Ecto neural progenitor cell (in vitro differentiated cells): ENCODE data around the gene SHH.
A peak's percentile ranks its signal among the peaks of the same experiment; 100 is the strongest.

Experiments
- DNase-seq: peaks from one replicate; pipeline ENCODE4 v3.0.0-alpha.2; 2018; ENCODE audit warnings: low spot score

Gene SHH

DNA sequence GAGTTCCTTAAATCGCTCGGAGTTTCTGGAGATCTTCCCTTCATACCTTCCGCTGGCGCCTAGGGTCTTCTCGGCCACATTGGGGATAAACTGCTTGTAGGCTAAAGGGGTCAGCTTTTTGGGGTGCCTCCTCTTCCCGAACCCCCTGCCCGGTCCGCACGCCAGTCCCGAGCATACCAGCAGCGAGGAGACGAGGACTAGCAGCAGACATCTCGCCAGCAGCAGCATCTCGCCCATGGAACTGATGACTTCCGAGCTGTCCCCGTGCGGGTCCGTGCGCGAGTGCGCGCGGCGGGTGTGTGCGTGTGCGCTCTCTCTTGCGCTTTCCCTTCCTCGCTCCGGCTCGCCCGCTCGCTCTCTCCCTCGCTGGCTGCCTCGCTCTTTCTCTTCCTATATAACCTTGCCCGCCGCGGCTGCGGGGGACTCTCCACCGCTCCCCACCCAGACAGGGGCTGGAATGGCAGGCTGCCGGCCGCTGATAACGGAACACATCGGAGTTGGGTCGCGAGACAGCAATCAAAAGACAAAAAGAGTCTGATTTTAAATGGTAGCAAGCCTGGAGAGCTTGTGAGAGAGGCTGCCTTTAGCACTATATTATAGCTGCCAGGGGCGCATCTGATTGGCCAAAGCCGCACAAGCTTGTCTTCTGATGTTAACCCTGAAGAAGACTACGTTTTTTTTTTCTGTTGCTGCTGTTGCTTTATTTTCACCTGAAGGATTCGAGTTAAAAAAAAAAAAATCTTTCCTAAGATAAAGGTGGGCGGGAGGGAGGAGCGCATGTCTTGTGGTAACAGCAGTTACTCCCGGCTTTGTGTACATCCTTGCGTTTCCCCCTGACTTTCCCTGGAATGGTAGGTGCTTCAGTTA lies at the start of gene SHH:
TSS of gene SHH (minus strand) at position 569 of the 867 bp plus-strand sequence. CDS start at position 228, 341 bp downstream.
- no peak for DNase-seq

- DNase-seq, result peak; percentile 36
These were observed 49.2 kb upstream of the SHH start for GRCh38 chr7:155861480-155861868.

- DNase-seq, result peak; percentile 37
These were observed 48.7 kb upstream of the SHH start for GRCh38 chr7:155860840-155861479.

DNA sequence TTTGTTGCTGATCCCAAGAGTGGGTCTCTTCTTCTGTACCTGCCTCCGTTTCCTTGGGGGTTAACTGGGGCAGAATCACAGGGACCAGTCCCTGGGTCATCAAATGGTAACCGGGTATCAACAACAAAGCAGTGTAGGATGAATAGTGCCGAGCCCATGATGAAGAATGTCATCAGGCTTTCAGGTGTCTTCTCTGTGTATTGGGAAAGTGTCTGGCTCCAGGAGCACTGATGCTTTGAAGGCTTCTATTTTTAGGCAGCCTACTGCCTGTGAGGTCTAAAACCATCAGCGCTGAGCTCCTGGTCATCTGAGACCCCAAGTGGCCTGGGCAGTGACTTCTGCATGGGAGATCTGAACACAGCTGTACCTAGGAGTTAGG lies 48.2 kb upstream of the SHH start:
- peak; percentile 20 for DNase-seq

DNA sequence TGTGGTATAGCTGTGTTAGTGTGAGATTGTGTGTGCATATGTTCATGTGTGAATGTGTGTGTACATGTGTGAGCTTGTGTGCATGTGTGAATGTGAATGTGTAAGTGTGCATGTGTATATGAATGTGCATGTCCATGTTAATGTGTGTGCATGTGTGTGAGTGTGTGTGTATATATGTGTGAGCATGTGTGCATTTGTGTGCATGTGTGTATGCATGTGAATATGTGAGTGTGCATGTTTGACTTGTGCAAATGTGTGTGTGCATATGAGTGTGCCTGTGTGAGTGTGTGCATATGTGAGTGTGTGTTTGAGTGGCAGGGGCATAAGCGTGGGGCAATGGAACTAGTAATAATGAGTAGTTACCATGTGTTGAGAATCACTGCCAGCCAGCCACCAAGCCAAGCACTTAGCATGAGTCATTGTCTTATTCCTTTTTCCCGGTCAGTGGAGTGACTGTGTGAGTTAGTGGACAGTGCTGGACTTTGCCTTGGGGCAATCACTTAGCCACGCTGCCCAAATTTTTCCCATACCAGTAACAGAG lies 46.3 kb upstream of the SHH start:
- DNase-seq, result peak; percentile 36

- DNase-seq, result no peak
These were observed 44.9 kb upstream of the SHH start for GRCh38 chr7:155857141-155857540.

GRCh38 chr7:155856656-155857055 lies 44.4 kb upstream of the SHH start:
- DNase-seq, result peak; percentile 22

DNA sequence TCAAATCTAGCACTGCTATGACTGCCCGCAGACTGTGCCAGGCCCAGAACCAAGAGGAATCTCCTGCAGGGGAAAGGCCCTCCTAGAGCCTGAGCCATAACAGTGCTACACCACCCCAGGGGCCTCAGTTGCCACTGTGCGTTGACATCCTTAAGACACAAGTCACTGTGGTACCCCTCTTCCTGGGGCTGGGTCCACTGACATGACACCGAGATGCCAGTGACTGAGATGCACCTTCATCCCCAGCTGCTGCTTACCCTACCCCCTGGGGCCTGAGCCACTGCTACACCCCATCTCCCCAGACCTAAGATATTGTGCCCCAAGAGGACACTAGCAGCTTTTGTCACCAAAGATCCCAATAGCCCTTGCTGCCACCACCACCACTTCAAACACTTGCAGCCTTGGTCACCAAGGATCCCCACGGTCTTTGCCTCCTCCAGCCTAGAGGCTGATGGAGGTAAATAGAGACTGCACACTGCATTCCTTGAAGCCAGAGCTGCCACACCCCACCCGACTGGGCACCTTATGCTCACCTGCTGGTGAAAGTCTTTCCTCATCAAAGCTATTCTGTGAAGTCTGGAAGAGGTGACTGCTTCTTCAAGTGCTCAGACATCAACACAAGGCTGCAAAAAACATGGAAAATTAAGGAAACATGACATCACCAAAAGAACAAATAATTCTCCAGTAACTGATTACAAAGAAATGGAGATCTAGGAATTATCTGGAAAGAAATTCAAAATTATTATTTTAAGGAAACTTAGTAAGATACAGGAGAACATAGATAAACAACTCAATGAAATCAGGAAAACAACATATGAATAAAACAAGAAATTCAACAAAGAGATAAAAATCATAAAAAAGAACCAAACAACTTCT lies 40.4 kb upstream of the SHH start:
- DNase-seq, result peak; percentile 24

DNA sequence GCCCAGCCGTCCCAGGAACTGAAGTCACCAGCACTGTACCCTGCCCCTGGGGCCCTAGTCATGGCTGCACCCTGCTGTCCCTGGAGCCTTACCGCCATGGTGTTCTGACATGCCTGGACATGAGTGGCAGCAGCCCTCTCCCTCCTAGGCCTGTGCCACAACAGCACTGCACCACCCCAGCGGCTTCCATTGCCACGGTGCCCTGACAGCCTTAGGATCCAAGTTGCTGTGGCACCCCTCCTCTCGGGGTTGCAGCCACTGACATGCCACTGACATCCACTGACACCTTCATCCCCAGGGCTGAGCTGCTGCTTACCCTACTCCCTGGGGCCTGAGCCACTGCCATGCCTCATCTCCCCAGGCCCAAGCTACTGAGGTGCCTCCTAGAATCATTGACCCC lies 39.6 kb upstream of the SHH start:
- peak; percentile 18 for DNase-seq

DNA sequence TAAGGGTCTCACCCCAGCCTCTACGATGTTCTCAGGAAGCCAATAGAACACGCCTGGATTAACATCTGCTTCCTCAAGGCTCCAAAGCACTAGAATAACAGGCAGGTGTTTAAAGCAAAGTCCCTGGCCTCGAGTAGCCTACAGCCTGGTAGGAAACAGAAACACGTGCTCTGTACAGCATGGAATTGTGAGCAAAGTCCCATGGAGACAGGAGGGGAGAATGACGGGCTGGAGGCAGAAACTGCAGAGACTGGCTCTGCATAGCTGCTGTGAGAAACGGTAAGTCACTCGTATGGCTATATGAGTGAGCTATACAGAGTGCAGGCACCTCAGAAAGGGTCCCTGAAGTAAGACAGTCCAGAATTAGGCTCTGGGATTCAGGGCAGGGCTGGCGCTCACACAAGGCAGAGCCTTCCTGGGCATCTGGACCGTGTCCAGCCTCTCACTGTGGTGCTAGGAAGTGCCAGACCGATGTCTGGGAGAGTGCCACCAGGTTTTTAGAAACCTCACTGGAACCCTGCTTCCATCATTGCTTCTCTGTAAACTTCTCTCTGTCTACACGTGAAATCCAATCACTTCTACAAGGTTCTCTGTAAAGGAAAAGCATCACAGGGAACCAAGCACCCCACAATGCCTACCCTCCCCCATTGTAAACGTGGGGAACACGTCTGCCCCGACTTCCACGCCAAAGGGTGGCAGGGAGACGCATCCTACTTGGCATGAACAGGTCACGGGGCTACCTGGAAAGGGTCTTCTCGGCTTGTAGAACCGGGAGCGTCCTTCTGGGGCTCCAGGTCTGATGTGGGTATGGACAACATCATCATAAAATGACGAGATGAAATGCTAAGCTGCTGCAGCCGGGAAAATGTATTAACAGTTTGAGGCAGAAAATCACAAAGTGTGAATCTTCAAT lies 38.8 kb upstream of the SHH start:
- DNase-seq, result peak; percentile 18

GRCh38 chr7:155850001-155850436 lies 37.8 kb upstream of the SHH start:
- no peak for DNase-seq

GRCh38 chr7:155848691-155849669 lies 36.7 kb upstream of the SHH start:
- DNase-seq, result no peak

DNA sequence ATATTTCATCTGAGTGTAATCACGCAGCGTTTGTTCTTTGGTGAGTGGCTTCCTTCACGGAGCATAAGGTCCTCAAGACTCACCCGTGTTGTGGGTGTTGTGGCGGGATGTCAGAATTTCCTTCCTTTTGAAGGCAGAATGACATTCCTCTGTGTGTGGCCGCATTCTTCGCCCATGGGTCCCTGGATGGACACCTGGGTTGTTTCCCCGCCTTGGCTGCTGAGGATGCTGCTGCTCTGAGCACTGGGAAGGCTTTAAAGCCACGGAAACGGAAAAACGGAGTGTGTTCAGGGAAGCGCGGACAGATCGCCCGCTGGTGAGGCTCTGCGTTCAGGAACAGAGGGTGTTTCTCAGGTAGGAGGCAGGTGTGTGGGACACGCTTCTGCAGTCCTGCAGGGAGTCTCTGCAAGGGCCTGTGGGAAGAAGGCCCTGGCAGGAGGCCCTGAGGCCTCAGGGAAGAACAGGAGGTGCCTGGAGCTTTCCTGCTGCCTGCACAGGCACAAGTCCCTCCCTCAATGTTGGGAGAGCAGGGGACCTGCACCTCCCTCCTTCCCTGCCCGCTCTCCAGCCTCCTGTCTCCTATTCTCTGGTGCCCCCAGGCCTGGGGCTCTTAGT lies 35.7 kb upstream of the SHH start:
- DNase-seq, result no peak

- no peak for DNase-seq
These were observed 34.7 kb upstream of the SHH start for GRCh38 chr7:155846936-155847335.

GRCh38 chr7:155846156-155846555 lies 33.9 kb upstream of the SHH start:
- DNase-seq, result no peak

DNA sequence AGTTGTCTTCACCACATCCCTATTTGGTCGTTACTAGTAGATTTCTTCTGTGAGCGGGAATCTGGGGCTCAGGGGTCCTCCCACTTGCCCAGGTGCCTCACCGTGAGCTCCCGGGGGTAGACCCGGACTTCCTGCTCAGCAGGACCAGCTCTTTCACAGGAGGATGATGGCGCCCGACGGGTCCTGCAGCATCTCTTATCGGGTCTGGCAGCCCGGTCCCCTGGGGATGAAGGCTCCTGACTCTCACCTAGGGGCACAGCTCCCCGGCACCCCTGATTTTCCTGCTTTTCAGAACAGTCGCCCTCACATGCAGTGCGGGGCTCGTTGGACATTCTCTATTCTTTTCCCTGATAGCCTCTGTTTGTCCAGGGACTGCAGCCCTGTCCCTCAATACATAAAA lies 33.0 kb upstream of the SHH start:
- no peak for DNase-seq

DNA sequence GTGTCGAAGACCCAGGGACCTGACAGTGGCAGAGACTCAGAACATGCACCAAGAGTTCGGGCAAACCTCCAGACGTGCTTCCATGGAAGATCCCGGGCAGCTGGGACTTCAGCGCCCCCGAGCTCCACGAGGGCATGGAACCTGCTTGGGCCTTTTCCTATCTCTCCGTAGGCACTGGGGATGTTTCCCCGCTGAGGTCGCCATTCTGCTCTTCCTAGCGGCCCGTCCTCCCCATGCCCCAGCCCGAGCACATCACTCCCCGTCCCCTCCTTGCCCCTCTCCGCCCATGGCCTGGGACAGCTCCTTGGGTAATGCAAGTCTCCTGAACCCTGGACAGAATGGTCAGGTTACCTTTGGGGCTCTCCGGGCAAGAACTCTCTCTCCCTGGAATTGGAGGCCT lies 32.3 kb upstream of the SHH start:
- no peak for DNase-seq

- DNase-seq, result no peak
These were observed 31.8 kb upstream of the SHH start for GRCh38 chr7:155844019-155844453.

GRCh38 chr7:155843426-155844018 lies 31.3 kb upstream of the SHH start:
- DNase-seq, result no peak
